H1 (cell line): ENCODE results near the gene ELFN1. TPM values are rescaled to one million over a fixed set of nuclear protein-coding genes. Genes with fewer than 3 reads are reported as not detected.

ENCODE experiments used
- CTCF ChIA-PET: fragments of 300-600 bp; sonication (Branson Sonifier 250); formaldehyde crosslinking; loops from one replicate; lab custom pipeline; 2021; ENCODE audit not compliant: partially characterized antibody; lab: Charles Lee
- POLR2A ChIA-PET: fragments of 300-600 bp; sonication (Branson Sonifier 250); formaldehyde crosslinking; loops from one replicate; lab custom pipeline; 2021; ENCODE audit warnings: inconsistent platforms; ENCODE audit not compliant: partially characterized antibody; lab: Charles Lee
- DNase-seq, 2 experiments: peaks; one replicate each; pipeline versions ENCODE4 v3.0.0 to v3.0.0-alpha.2; 2010 to 2022; ENCODE audit warnings: low spot score in 2 of 2, low read depth in 1 of 2, mixed read lengths in 1 of 2
- FAIRE-seq: peaks from 2 replicates; lab custom pipeline; 2011; peaks lifted over from hg19 to GRCh38; lab: Jason Lieb, UNC
- H2AFZ ChIP-seq: 2 replicates; pipeline ENCODE4 v1.8.1; 2012; ENCODE audit warnings: low read length, inconsistent platforms
- H2AK5ac ChIP-seq: 2 replicates; pipeline ENCODE4 v1.6.1; 2013; ENCODE audit warnings: low read depth, low read length
- H2BK120ac ChIP-seq: replicated peaks from 2 replicates; pipeline ENCODE3; 2013; ENCODE audit warnings: low read depth, low read length, inconsistent platforms
- H2BK12ac ChIP-seq: 2 replicates; pipeline ENCODE4 v1.6.1; 2013; ENCODE audit warnings: low read depth, low read length
- H2BK15ac ChIP-seq: 2 replicates; pipeline ENCODE4 v1.6.1; 2013; ENCODE audit warnings: low read length
- H2BK20ac ChIP-seq: 2 replicates; pipeline ENCODE4 v1.6.1; 2013; ENCODE audit warnings: low read length
- H2BK5ac ChIP-seq: 2 replicates; pipeline ENCODE4 v1.6.1; 2013; ENCODE audit warnings: low read depth, low read length
- H3K14ac ChIP-seq: 2 replicates; pipeline ENCODE4 v1.6.1; 2013; ENCODE audit warnings: inconsistent platforms; ENCODE audit not compliant: insufficient read length
- H3K18ac ChIP-seq: 2 replicates; pipeline ENCODE4 v1.6.1; 2013; ENCODE audit warnings: low read length; ENCODE audit errors: extremely low read depth
- H3K23ac ChIP-seq: 2 replicates; pipeline ENCODE4 v1.6.1; 2013; ENCODE audit warnings: inconsistent platforms; ENCODE audit not compliant: insufficient read length
- H3K23me2 ChIP-seq: 2 replicates; pipeline ENCODE4 v1.6.1; 2013; ENCODE audit warnings: low read depth, low read length
- H3K27ac ChIP-seq: 2 replicates; pipeline ENCODE4 v1.6.1; 2011; ENCODE audit warnings: low read depth, low read length, inconsistent platforms
- H3K27me3 ChIP-seq, 4 experiments: replicated peaks in 1 of 4; 1 replicate in 1 of 4; 2 replicates in 3 of 4; pipeline versions ENCODE4 v1.6.1 to v1.8.1; 2011 to 2013; ENCODE audit warnings: low read length in 3 of 4, mild to moderate bottlenecking in 3 of 4, inconsistent platforms in 2 of 4, mixed read lengths in 2 of 4, moderate library complexity in 1 of 4; ENCODE audit not compliant: control insufficient read depth in 3 of 4, insufficient read depth in 3 of 4; ENCODE audit errors: extremely low read depth in 1 of 4
- H3K36me3 ChIP-seq, 4 experiments: 2 replicates each; pipeline versions ENCODE4 v1.6.1 to v1.8.1; 2011 to 2013; ENCODE audit warnings: mild to moderate bottlenecking in 4 of 4, low read length in 3 of 4, moderate library complexity in 2 of 4, control low read depth in 1 of 4, inconsistent platforms in 1 of 4; ENCODE audit not compliant: insufficient read depth in 4 of 4, control insufficient read depth in 2 of 4
- H3K4ac ChIP-seq: replicated peaks from 2 replicates; pipeline ENCODE3; 2013; ENCODE audit warnings: low read length, low read depth, mixed read lengths, inconsistent platforms; ENCODE audit not compliant: insufficient read length
- H3K4me1 ChIP-seq, 4 experiments: replicated peaks in 1 of 4; 1 replicate in 1 of 4; 2 replicates in 3 of 4; pipeline versions ENCODE4 v1.6.1 to v1.8.1; 2011 to 2013; ENCODE audit warnings: low read length in 3 of 4, inconsistent platforms in 2 of 4, mixed read lengths in 1 of 4; ENCODE audit not compliant: insufficient read depth in 4 of 4, control insufficient read depth in 3 of 4
- H3K4me2 ChIP-seq, 2 experiments: 2 replicates each; pipeline versions ENCODE4 v1.6.1 to v1.8.1; 2011 to 2013; ENCODE audit warnings: low read depth in 2 of 2, low read length in 2 of 2, control low read depth in 1 of 2, inconsistent platforms in 1 of 2, mild to moderate bottlenecking in 1 of 2; ENCODE audit not compliant: insufficient read depth in 1 of 2
- H3K4me3 ChIP-seq, 4 experiments: fragments of 200-600, 300-600 bp in 1 of 4; sonication (generic), shearing (Covaris generic), sonication (Bioruptor Twin) in 1 of 4; 2 replicates each; pipeline versions ENCODE4 v1.5.1 to v1.8.1; 2011 to 2016; ENCODE audit warnings: low read length in 4 of 4, low read depth in 3 of 4, control low read depth in 2 of 4, inconsistent platforms in 2 of 4, mild to moderate bottlenecking in 2 of 4, mixed read lengths in 1 of 4, moderate library complexity in 1 of 4; ENCODE audit not compliant: insufficient read depth in 2 of 4; ENCODE audit errors: extremely low read depth in 1 of 4
- H3K56ac ChIP-seq: replicated peaks from 2 replicates; pipeline ENCODE3; 2013; ENCODE audit warnings: low read depth, mild to moderate bottlenecking, mixed read lengths, low read length, inconsistent platforms; ENCODE audit not compliant: insufficient read length
- H3K79me1 ChIP-seq: 2 replicates; pipeline ENCODE4 v1.6.1; 2013; ENCODE audit warnings: low read depth, low read length, control low read depth
- H3K79me2 ChIP-seq, 2 experiments: 2 replicates each; pipeline versions ENCODE4 v1.6.1 to v1.8.1; 2012 to 2013; ENCODE audit warnings: low read length in 2 of 2, mild to moderate bottlenecking in 2 of 2, inconsistent platforms in 1 of 2; ENCODE audit not compliant: insufficient read depth in 2 of 2, control insufficient read depth in 1 of 2
- H3K9ac ChIP-seq, 4 experiments: replicated peaks in 1 of 4; 1 replicate in 1 of 4; 2 replicates in 3 of 4; pipeline versions ENCODE4 v1.6.1 to v1.8.1; 2011 to 2013; ENCODE audit warnings: low read depth in 3 of 4, low read length in 3 of 4, control low read depth in 2 of 4, mild to moderate bottlenecking in 2 of 4, moderate library complexity in 2 of 4, inconsistent platforms in 1 of 4; ENCODE audit errors: extremely low read depth in 1 of 4
- H3K9me3 ChIP-seq, 2 experiments: 2 replicates each; pipeline versions ENCODE4 v1.6.1 to v1.8.1; 2012 to 2013; ENCODE audit warnings: mild to moderate bottlenecking in 2 of 2, moderate library complexity in 2 of 2, control low read depth in 1 of 2, inconsistent platforms in 1 of 2, low read depth in 1 of 2, low read length in 1 of 2, mixed read lengths in 1 of 2; ENCODE audit not compliant: insufficient read depth in 2 of 2
- H4K20me1 ChIP-seq, 2 experiments: replicated peaks in 1 of 2; 2 replicates each; pipeline versions ENCODE3 to v1.8.1; 2011 to 2013; ENCODE audit warnings: inconsistent platforms in 2 of 2, low read length in 2 of 2, mild to moderate bottlenecking in 1 of 2; ENCODE audit not compliant: insufficient read depth in 2 of 2, control insufficient read depth in 1 of 2
- H4K5ac ChIP-seq: 2 replicates; pipeline ENCODE4 v1.6.1; 2013; ENCODE audit warnings: low read length, low read depth, mixed read lengths, inconsistent platforms; ENCODE audit not compliant: insufficient read length
- H4K8ac ChIP-seq: 2 replicates; pipeline ENCODE4 v1.8.0; 2013; ENCODE audit warnings: mild to moderate bottlenecking, moderate library complexity, low read length, inconsistent platforms; ENCODE audit not compliant: insufficient read depth; ENCODE audit errors: extremely low read depth
- H4K91ac ChIP-seq: replicated peaks from 2 replicates; pipeline ENCODE3; 2013; ENCODE audit warnings: low read length, mixed read lengths, inconsistent platforms; ENCODE audit not compliant: insufficient read length
- BCL11A ChIP-seq, 2 experiments: IDR thresholded peaks; one replicate each; pipeline ENCODE4 v1.6.1; 2011; ENCODE audit warnings: low read depth in 2 of 2, low read length in 2 of 2, mild to moderate bottlenecking in 2 of 2
- EZH2 ChIP-seq: fragments of 200-600 bp; sonication (generic); IDR thresholded peaks from 2 replicates; pipeline ENCODE4 v1.7.1; 2012; ENCODE audit warnings: low read depth, mild to moderate bottlenecking, moderate library complexity, low read length, inconsistent platforms; ENCODE audit not compliant: severe bottlenecking
- KDM1A ChIP-seq: fragments of 200-600, 300-600 bp; sonication (generic); IDR thresholded peaks from 2 replicates; pipeline ENCODE4 v1.7.1; 2016; ENCODE audit warnings: mild to moderate bottlenecking, low read length, borderline replicate concordance
- SIN3A ChIP-seq, 2 experiments: IDR thresholded peaks in 1 of 2; conservative IDR thresholded peaks in 1 of 2; 2 replicates each; pipeline ENCODE4 v1.6.1; 2011 to 2012; ENCODE audit warnings: low read length in 2 of 2, improper control_type of control experiment in 1 of 2, low read depth in 1 of 2, mild to moderate bottlenecking in 1 of 2
- SIRT6 ChIP-seq: IDR thresholded peaks from one replicate; pipeline ENCODE4 v1.7.1; 2012; ENCODE audit warnings: low read length, inconsistent platforms
- SIX5 ChIP-seq: IDR thresholded peaks from 2 replicates; pipeline ENCODE4 v1.6.1; 2011; ENCODE audit warnings: mild to moderate bottlenecking, low read depth, low read length
- SP1 ChIP-seq: IDR thresholded peaks from 2 replicates; pipeline ENCODE4 v1.6.1; 2011; ENCODE audit warnings: low read depth, low read length
- WGBS, 2 experiments: shearing (Covaris generic) in 1 of 2; methylation state at CpG; one replicate each; pipeline versions ENCODE4 v1.1.6 to v1.1.7; 2013 to 2015; ENCODE audit warnings: low lambda C conversion rate in 2 of 2, mixed read lengths in 2 of 2, inconsistent platforms in 1 of 2, low coverage in 1 of 2, missing lambda C conversion rate in 1 of 2; ENCODE audit not compliant: insufficient replicate concordance in 2 of 2, insufficient coverage in 1 of 2, insufficient read length in 1 of 2; ENCODE audit errors: extremely low coverage in 1 of 2, missing lambda C conversion rate in 1 of 2; 5-methylcytosine and 5-hydroxymethylcytosine counted together
- polyA plus RNA-seq, 7 experiments: library from polyadenylated mRNA; depleted of rRNA in 3 of 7; stranded (reverse) in 5 of 7; unstranded in 2 of 7; fragments of >200 nt in 5 of 7; fragments of 200-250 nt in 2 of 7; gene quantifications; 1 replicate in 5 of 7; 2 replicates in 1 of 7; 4 replicates in 1 of 7; pipeline versions ENCODE4 v1.2.1 to v1.2.3, GENCODE V29; 2011 to 2013; ENCODE audit warnings: missing spikeins in 2 of 7, mixed read lengths in 2 of 7
- total RNA-seq: library from RNA; stranded (reverse); fragmentation: NEBNext Ultra II Directional; extraction: Animal tissue kit (Norgen Biotek cat#: 25700); gene quantifications from 2 replicates; pipeline ENCODE4 v1.2.1, GENCODE V29; 2021

The ELFN1 gene
- total and polyA plus RNA-seq, 2 of the 8 experiments (the other 6 are each of a cell fraction or from before 2014, with no cell fraction given) = 2.0 to 4.5 TPM

- Histone ChIP-seq H3K36me3 (no peaks in the 10 kb centered on the region), H3K9me3 (peaks cover 10 to 11% of the 10 kb centered on the region in 2 experiments), H2BK5ac (no peak overlapping the region), H3K9ac (no peak overlapping the region), H3K4me1 (peaks cover 1 to 27% (median 20%) of the 10 kb centered on the region in 4 experiments), H3K56ac (no peak overlapping the region), H4K20me1 (peaks cover 0 to 1% of the 10 kb centered on the region in 2 experiments), H2BK15ac (no peak overlapping the region), H2BK20ac (no peak overlapping the region), H3K23ac (no peak overlapping the region), H3K23me2 (no peaks in the 10 kb centered on the region; the same call in 1 of the 2 replicates), H4K8ac (no peak overlapping the region), H3K4ac (no peak overlapping the region), H3K18ac (no peak overlapping the region), H4K5ac (no peak overlapping the region), H3K4me2 (no peak overlapping the region), H3K14ac (no peak overlapping the region), H2BK120ac (no peak overlapping the region), H3K27me3 (peaks cover 0 to 7% (median 6%) of the 10 kb centered on the region in 4 experiments; a peak in 4 of 7 replicates), H4K91ac (no peak overlapping the region), H2BK12ac (no peak overlapping the region), H3K4me3 (no peak overlapping the region), H3K79me1 (no peaks in the 10 kb centered on the region), H3K79me2 (no peaks in the 10 kb centered on the region), H2AFZ (no peak overlapping the region), H3K27ac (no peak overlapping the region), H2AK5ac (no peak overlapping the region; the same call in 1 of the 2 replicates)
- POLR2A ChIA-PET = no interaction called here
- CTCF ChIA-PET = interaction anchor here (1.0 to 3.0 kb wide), 12 partner anchors 8 to 124 kb away, joined by 3 to 21 read pairs (median 4); no protein-coding TSS in a partner anchor
- DNase-seq (peak in 1 of 2 experiments; percentile 26), FAIRE-seq (no peak)
- WGBS, 2 experiments = 88% methylated on average over 17 of the region's 17 CpGs; no CpG with 5 or more reads in 1 of the 2 experiments
- TF ChIP-seq KDM1A (no peak), EZH2 (no peak), SIX5 (no peak), BCL11A (IDR thresholded peaks at IDR 0.05; ENCODE audit: low read depth in 2 of 2, low read length in 2 of 2) (no peak), SIRT6 (no peak), SP1 (no peak), SIN3A (conservative IDR thresholded peaks at IDR 0.05 in 1 of 2, IDR thresholded peaks at IDR 0.05 in 1 of 2; ENCODE audit: low read depth in 1 of 2, low read length in 2 of 2) (no peak)
These were observed 38.6 kb downstream of the ELFN1 start for GRCh38 chr7:1708596-1709251.
